Measurements from ENCODE around the gene PUS7L. TPM values are rescaled to one million over a fixed set of nuclear protein-coding genes. Genes with fewer than 3 reads are reported as not detected.

PUS7L gene
- total RNA-seq, 1 experiment from 2014 or later: 22.0 TPM

Other genes starting within 250 kb of the PUS7L start
- gene ADAMTS20, start 206.6 kb downstream of the PUS7L start, total RNA-seq (2014; rRNA removed; shearing (Covaris generic)): 0.51 TPM in 1 of 2 replicates, not detected in the other
- 17.5 and 32.2 TPM in 2 replicates for gene IRAK4, start 161 bp upstream of the PUS7L start, total RNA-seq (2014; rRNA removed; shearing (Covaris generic))
- gene TWF1, start 47.5 kb upstream of the PUS7L start, total RNA-seq (2014; rRNA removed; shearing (Covaris generic)): 179 and 202 TPM in 2 replicates
- gene TMEM117, start 77.3 kb upstream of the PUS7L start, total RNA-seq (2014; rRNA removed; shearing (Covaris generic)): 2.3 and 3.6 TPM in 2 replicates